Natural killer cell (primary cell): ENCODE results near the gene MAGEB2. TPM values are rescaled to one million over a fixed set of nuclear protein-coding genes. Genes with fewer than 3 reads are reported as not detected.

Experiments used
- ATAC-seq, 3 donors: fragments of 150-1000 bp in 2 of 3; fragments of 200-7000 bp in 1 of 3; cut with Tn5 transposase; 1 replicate in 1 of 3; 2 replicates in 2 of 3; pipeline ENCODE4 v1.10.0; 2021; ENCODE audit warnings: mild to moderate bottlenecking in 2 of 3, moderate library complexity in 2 of 3
- DNase-seq, 2 donors: peaks; one replicate each; pipeline versions ENCODE4 v3.0.0 to v3.0.0-alpha.2; 2013 to 2021; ENCODE audit warnings: mixed read lengths in 1 of 2
- H3K27ac ChIP-seq: one replicate; pipeline ENCODE4 v1.5.1; 2013; ENCODE audit warnings: mild to moderate bottlenecking, low read length
- H3K27me3 ChIP-seq: one replicate; pipeline ENCODE4 v1.6.1; 2013; ENCODE audit warnings: low read length; ENCODE audit not compliant: control insufficient read depth, insufficient read depth
- H3K36me3 ChIP-seq: one replicate; pipeline ENCODE4 v1.6.1; 2013; ENCODE audit warnings: low read length; ENCODE audit not compliant: control insufficient read depth, insufficient read depth
- H3K4me1 ChIP-seq: one replicate; pipeline ENCODE4 v1.6.1; 2013; ENCODE audit warnings: low read length; ENCODE audit not compliant: control insufficient read depth, insufficient read depth
- H3K4me3 ChIP-seq: one replicate; pipeline ENCODE4 v1.5.1; 2013; ENCODE audit warnings: low read length
- H3K9me3 ChIP-seq: one replicate; pipeline ENCODE4 v1.6.1; 2013; ENCODE audit warnings: low read length; ENCODE audit not compliant: control insufficient read depth, insufficient read depth
- H3K27ac Mint-ChIP-seq, 2 donors: one replicate each; pipeline ENCODE4 v1.8.0; 2022; ENCODE audit warnings: mild to moderate bottlenecking in 2 of 2, mixed read lengths in 2 of 2, moderate library complexity in 1 of 2
- H3K27me3 Mint-ChIP-seq, 2 donors: one replicate each; pipeline ENCODE4 v1.8.0; 2022; ENCODE audit warnings: low read depth in 2 of 2, mixed read lengths in 2 of 2
- H3K36me3 Mint-ChIP-seq: one replicate; pipeline ENCODE4 v1.8.0; 2022; ENCODE audit warnings: mixed read lengths
- H3K4me1 Mint-ChIP-seq, 2 donors: one replicate each; pipeline ENCODE4 v1.8.0; 2022; ENCODE audit warnings: mixed read lengths in 2 of 2
- H3K4me3 Mint-ChIP-seq: one replicate; pipeline ENCODE4 v1.8.0; 2022; ENCODE audit warnings: mild to moderate bottlenecking, moderate library complexity, mixed read lengths
- H3K9me3 Mint-ChIP-seq, 2 donors: one replicate each; pipeline ENCODE4 v1.8.0; 2022; ENCODE audit warnings: mixed read lengths in 2 of 2
- WGBS: methylation state at CpG from one replicate; pipeline ENCODE4 v1.1.7; 2013; ENCODE audit warnings: missing lambda C conversion rate; ENCODE audit not compliant: insufficient coverage; 5-methylcytosine and 5-hydroxymethylcytosine counted together
- intact Hi-C: fragments of 100-400 bp; cut with micrococcal nuclease; formaldehyde crosslinking; loops from one replicate; pipeline ENCODE4 v1.14.2; 2022
- total RNA-seq, 4 donors: library from RNA; stranded (reverse); fragments of 120-200 nt in 1 of 4; gene quantifications; one replicate each; pipeline versions ENCODE4 v1.2.3 to v1.2.4, GENCODE V29; 2013 to 2022
- TF ChIP-seq, protein P1 (sequence below): fragments of 200-600 bp; IDR thresholded peaks from one replicate; pipeline ENCODE4 v1.8.0; 2022; ENCODE audit warnings: antibody characterized with exemption

MAGEB2 gene
- total RNA-seq, 3 donors from 2014 or later (not counting 1 experiment from before 2014, with no cell fraction given) = not detected

DNA sequence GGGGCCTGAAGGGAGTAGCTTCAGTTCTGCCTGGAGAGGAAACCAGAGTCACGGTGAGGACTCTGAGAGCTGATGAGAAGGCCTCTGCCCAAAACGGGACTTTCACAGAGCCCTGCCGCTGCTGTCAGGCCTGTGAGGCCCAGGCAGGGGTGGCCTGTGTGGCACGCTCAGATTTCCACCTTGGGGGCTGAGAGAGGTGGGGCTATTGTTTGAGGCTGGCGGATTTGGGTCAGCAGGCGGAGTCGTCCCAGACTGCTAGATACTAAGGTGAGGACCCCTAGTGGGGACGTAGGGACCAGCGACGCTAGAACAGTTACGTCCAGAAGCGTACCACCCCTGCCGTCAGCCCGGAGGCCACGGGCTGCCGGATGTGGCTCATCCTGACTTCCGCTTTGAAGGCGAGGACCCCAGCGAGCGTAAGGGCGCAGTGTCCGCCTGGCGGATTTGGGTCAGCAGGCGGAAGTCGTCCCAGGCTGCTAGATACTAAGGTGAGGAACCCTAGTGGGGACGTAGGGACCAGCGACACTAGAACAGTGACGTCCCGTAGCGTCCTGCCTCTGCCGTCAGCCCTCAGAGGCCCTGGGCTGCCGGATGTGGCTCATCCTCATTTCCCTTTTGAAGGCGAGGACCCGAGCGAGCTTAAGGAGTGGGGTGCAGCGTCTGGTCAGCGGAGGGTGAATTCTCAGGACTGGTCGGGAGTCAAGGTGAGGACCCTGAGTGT lies 31.6 kb downstream of the MAGEB2 start, which contains the start of gene MAGEB1:
Gene MAGEB1, plus strand, starts transcription at position 378 of the 721 bp plus-strand sequence. CDS start 3,348 bp downstream, outside the sequence.
- H3K4me1 Mint-ChIP-seq = no peaks in the 10 kb centered on the region
- intact Hi-C loops = no loop called here
- Histone ChIP-seq H3K27ac (no peak within 1 kb of the TSS), H3K27me3 (no peaks in the 10 kb centered on the region), H3K36me3 (no peaks in the 10 kb centered on the region), H3K9me3 (no peaks in the 10 kb centered on the region), H3K4me3 (no peak within 1 kb of the TSS), H3K4me1 (no peaks in the 10 kb centered on the region)
- peaks cover 0 to 2% of the 10 kb centered on the region in 2 donors for H3K9me3 Mint-ChIP-seq
- H3K27ac Mint-ChIP-seq = no peak within 1 kb of the TSS
- no peaks in the 10 kb centered on the region for H3K36me3 Mint-ChIP-seq
- WGBS = 93% methylated on average over 36 of the region's 38 CpGs
- ATAC-seq = no peak
- no peak within 1 kb of the TSS for H3K4me3 Mint-ChIP-seq
- no peaks in the 10 kb centered on the region for H3K27me3 Mint-ChIP-seq
- no peak for DNase-seq
- TF ChIP-seq, protein P1, sequence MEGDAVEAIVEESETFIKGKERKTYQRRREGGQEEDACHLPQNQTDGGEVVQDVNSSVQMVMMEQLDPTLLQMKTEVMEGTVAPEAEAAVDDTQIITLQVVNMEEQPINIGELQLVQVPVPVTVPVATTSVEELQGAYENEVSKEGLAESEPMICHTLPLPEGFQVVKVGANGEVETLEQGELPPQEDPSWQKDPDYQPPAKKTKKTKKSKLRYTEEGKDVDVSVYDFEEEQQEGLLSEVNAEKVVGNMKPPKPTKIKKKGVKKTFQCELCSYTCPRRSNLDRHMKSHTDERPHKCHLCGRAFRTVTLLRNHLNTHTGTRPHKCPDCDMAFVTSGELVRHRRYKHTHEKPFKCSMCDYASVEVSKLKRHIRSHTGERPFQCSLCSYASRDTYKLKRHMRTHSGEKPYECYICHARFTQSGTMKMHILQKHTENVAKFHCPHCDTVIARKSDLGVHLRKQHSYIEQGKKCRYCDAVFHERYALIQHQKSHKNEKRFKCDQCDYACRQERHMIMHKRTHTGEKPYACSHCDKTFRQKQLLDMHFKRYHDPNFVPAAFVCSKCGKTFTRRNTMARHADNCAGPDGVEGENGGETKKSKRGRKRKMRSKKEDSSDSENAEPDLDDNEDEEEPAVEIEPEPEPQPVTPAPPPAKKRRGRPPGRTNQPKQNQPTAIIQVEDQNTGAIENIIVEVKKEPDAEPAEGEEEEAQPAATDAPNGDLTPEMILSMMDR = no peak

- Histone ChIP-seq H3K4me3 (no peak overlapping the region), H3K27ac (no peak overlapping the region), H3K27me3 (no peaks in the 10 kb centered on the region), H3K9me3 (no peaks in the 10 kb centered on the region), H3K36me3 (no peaks in the 10 kb centered on the region), H3K4me1 (no peaks in the 10 kb centered on the region)
- Mint-ChIP-seq H3K4me3 (no peak overlapping the region), H3K36me3 (no peaks in the 10 kb centered on the region), H3K27ac (no peak overlapping the region), H3K27me3 (no peaks in the 10 kb centered on the region), H3K9me3 (peaks cover 0 to 2% of the 10 kb centered on the region in 2 donors), H3K4me1 (no peaks in the 10 kb centered on the region)
- 80% methylated on average over 4 of the region's 4 CpGs for WGBS
- intact Hi-C loops = no loop called here
- TF ChIP-seq, protein P1 = no peak
- no peak for ATAC-seq
- no peak for DNase-seq
Observed at GRCh38 chrX:30248854-30249253, 33.5 kb downstream of the MAGEB2 start.

DNA sequence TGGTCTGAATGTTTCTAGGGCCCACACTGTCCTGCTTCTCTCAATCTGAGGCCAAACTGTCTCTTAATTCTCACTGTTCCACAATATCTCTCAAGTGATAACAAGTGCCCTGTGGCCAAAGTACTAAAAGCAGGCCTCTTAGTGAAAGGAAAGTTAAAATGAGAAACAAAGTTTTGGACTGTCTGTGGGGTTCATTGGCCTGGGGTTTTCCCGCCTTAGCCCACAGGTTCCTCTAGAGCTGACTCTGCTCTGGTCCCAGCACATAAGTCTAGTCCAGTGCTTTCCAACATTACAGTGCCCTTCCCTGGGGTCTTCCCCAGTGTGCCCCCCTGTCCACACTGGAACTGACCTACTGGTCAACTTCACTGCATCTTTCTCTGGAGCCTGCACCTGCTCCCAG lies 37.9 kb downstream of the MAGEB2 start:
- Mint-ChIP-seq H3K9me3 (peaks cover 6 to 7% of the 10 kb centered on the region in 2 donors), H3K4me3 (no peak overlapping the region), H3K36me3 (no peaks in the 10 kb centered on the region), H3K27me3 (no peaks in the 10 kb centered on the region), H3K4me1 (no peaks in the 10 kb centered on the region), H3K27ac (no peak overlapping the region)
- no peaks in the 10 kb centered on the region for H3K9me3 ChIP-seq
- no peak for ATAC-seq
- H3K27me3 ChIP-seq = no peaks in the 10 kb centered on the region
- no peaks in the 10 kb centered on the region for H3K36me3 ChIP-seq
- H3K4me1 ChIP-seq = no peaks in the 10 kb centered on the region
- no peak for DNase-seq
- 67% methylated on average over 1 of the region's 1 CpG for WGBS
- no peak overlapping the region for H3K27ac ChIP-seq
- intact Hi-C loops = no loop called here
- TF ChIP-seq, protein P1 = no peak
- no peak overlapping the region for H3K4me3 ChIP-seq

DNA sequence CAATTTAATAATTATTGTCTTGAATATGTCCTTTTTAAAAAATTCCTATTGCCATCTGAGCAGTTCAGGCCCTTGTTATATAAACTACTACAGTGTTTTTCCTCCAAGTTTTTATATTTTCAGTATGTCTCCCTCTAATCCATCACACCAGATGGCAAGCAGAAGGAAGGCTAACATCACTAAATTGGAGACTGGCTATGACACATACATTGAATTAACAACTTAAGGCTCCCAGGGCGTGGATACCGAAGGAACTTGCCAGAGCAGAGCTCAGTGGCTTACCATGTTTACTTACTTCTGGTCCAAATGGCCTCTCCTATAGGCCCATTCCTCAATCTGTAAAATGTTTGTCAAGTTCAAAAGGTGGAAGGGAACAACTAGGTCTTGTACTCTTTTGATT lies 44.6 kb downstream of the MAGEB2 start:
- Histone ChIP-seq H3K4me1 (no peaks in the 10 kb centered on the region), H3K4me3 (no peak overlapping the region), H3K36me3 (no peaks in the 10 kb centered on the region), H3K27me3 (no peaks in the 10 kb centered on the region), H3K27ac (no peak overlapping the region), H3K9me3 (no peaks in the 10 kb centered on the region)
- TF ChIP-seq, protein P1 = no peak
- no peaks in the 10 kb centered on the region for H3K4me1 Mint-ChIP-seq
- intact Hi-C loops = no loop called here
- H3K27me3 Mint-ChIP-seq = no peaks in the 10 kb centered on the region
- no peaks in the 10 kb centered on the region for H3K36me3 Mint-ChIP-seq
- peaks cover 4 to 8% of the 10 kb centered on the region in 2 donors for H3K9me3 Mint-ChIP-seq
- no CpG with 5 or more reads among the region's 2 CpGs for WGBS
- no peak overlapping the region for H3K4me3 Mint-ChIP-seq
- ATAC-seq (no peak), DNase-seq (no peak)
- H3K27ac Mint-ChIP-seq = no peak overlapping the region
